ENCODE results near the gene SLC35B3.
"Not testable (repeated sequence)": the region's sequence is repeated elsewhere in the genome, so short reads cannot be mapped to it uniquely, and the experiment has no call there.

The SLC35B3 gene

DNA sequence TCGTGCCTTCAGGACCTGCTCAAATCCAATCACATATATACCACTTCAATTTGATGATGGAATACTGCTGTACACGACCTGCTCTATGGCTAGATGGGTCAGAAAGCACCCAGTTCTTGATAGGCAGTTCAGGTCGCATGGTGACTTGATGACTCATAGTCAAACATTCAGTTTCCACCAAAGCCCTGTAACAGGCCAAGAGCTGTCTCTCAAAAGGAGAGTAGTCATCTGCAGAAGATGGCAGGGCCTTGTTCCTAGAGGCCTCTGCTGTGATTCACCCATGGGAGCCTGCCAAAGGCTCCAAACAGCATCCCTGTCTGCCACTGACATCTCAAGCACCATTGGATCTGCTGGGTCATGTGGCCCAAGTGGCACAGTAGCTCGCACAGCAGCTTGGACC is 29.4 kb downstream of the SLC35B3 start:
- DNase-seq = not testable (repeated sequence)

DNA sequence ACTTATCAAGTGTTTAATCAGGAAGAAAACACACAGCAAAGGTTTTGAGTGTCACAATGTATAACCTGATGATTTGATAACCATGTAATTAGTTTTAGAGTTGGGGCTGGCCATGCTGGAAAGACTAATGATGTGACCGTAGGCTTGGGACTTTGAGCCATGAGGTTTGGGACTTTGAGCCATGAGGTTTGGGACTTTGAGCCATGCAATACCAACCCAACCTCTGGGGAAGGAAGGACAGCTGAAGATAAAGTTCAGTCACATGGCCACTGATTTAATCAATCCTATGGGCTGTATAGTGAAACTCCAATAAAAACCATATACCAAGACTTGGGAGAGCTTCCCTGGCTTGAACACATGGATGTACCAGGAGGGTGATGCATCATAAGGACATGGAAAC is 32.8 kb downstream of the SLC35B3 start:
- DNase-seq = no peak

DNA sequence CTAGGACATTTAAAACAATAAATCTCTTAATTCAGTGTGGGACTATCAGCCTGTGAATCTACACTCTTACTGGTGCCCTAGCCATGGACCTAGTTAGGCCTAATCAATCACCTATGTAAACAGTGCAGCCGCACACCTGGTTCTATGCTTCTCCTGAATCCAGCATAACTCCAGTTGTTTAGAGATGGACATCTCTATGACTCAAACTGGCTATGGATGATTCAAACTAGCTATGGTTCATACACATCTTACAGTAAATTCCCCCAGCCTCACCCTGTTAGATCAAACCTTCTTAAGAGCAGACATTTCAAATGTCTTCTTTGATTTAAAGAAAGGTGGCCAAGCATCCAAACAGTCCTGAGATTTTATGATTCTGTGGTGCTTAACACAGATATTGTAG is 34.7 kb downstream of the SLC35B3 start:
- DNase-seq = no peak

DNA sequence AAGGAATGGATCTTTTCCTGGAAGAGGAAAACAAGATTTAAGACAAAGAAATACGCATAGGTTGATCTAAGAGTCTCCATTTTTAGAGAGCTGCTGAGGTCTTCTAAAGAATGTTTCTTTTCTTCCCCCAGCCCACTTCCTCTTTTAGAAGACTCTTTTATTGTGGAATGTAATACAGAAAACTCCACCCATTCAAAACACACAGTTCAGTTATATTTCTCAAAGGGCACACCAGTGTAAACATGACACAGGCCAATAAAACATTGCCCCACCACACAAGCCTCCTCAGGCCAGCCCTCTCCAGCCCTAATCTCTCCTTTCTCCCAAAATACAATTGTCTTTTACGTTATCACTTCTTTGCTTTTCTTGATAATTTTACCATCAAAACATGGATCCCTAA is 42.8 kb downstream of the SLC35B3 start:
- no peak for DNase-seq

DNA sequence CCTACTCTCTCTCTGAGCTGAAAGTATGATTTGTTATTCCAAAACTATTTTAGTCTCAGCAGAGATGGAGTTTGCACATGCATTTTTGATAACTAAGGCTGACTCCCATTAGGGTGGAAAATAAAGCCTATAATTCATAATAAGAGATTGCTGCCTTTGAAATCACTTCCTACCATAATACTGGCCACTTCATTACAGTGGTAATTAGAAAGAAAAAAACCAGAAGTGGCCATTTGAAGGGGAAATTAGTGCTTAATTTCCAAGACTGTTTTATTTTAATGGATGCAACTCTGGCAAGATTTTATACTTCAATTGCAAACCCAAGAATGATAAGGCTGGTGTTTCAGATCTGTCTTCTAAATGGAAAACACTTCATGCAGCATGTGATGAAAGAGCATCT is 43.4 kb downstream of the SLC35B3 start:
- DNase-seq = no peak

DNA sequence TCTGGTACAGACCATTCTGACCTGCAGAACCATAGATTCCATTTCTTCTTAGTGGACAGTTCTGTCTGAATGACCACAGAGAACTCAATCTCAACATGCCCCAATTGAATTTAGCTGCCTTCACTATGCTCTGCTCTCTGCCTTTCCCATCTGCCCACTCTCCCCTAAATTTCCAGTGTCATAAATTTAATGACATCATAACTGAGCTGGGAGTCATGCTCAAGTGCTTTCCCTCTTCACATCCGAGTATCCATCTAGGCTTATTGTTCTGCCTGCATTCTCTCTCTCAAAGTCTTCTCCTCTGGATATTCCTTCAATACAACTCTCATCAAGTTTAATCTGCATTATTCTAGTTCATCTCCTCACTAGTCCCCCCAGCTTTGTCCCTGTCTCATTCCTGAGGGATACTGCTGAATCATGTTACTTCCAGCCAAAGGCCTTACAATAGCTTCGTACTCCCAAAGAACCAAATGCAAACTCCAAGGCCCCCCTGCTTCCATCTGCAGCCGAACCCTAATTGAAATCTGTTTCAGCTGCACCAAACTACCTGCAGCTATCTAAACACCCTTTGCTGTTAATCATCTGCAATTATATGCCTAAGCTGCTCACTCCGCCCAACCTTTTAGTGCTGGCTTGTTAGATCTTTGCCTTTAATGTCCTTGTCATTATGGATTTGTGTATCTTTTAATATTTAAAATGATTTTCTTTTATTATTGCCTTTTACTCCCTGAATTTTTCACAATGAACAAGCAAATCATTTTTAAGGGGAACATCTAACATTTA is 46.1 kb downstream of the SLC35B3 start:
- peak; percentile 3 for DNase-seq

DNA sequence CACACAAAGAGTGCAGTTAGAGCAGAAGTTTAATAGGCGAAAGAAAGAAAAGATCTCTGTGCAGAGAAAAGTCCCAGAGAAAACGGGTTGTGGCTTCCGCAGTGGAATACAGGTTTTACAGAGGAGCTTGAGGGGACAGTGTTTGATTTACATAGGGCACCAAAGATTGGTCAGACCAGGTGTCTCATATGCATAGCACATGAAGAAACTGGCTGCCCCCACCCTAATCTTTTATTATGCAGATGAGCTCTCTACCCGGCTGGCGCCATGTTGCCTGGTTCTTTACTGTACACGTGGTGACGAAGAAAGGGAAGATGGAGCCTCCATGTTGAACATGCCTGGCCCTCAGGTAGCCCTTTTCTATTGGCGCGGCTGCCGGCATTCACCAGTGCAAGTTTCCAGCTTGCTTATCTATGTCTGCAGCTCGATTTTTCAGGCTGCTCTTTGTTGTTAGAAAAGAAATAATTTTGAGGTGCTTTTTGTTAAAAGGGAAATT is 47.4 kb downstream of the SLC35B3 start:
- no peak for DNase-seq

DNA sequence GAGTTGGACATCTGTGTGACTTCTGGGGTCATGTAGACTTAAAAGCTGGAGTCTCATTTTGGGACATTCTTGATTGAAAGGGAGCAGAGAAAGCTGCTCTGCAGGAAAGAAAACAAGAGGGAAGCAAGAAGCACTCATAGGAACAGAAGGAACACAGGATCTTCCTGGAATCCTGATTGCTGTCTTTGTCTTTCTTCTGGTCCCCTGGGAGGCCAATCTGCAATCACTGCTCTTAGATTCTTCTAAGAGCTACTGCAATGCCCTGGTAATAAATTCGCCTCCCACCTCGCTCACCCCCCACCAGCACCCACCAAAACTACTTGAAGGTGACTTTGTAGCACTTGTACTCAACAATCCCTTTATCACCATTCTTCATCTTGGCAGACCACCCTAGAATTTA is 51.8 kb downstream of the SLC35B3 start:
- no peak for DNase-seq

DNA sequence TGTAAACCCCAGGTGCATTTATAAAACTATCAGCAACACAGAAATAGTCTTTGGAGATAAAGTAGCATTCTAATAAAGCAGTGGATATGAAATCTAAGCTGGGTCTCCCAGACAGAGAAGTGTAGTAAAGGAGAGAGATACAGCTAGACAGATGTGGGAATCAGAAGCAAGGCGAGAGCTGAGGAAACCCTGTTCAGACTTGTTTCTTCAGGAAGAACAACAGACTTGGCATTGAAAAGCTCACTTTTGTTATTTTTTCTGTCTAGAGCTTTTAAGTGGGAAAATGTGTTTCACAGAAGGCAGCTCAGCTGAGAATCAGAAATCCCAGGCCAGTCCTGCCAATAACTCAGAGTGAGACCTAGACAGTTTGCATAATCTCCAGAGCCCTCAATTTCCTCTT is 52.9 kb downstream of the SLC35B3 start:
- no peak for DNase-seq

DNA sequence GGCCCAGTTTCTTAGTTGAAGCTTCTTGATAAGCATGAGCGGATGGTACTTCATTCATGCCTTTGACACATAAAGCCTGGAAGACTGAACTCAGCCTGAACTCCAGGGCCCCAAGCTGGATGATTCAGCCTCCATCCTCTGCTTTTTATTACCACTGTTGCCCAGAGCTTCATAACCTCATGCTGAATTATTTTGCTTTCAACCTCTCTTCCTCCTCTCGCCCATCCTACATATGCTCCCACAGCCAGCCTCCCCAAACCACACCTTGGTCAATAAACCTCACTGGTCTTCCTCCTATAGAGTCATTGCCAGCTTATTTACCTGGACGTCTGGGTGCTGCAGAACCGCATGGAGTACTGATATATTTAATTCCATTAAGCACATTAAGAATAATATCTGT is 59.4 kb downstream of the SLC35B3 start:
- DNase-seq = no peak

Measured in retina (tissue), 1 donor.